Neural progenitor cell (in vitro differentiated cells): ENCODE results near the gene CLEC18C.
"Not testable (repeated sequence)": the region's sequence is repeated elsewhere in the genome, so short reads cannot be mapped to it uniquely, and the experiment has no call there.

Experiments
- CTCF ChIP-seq: fragments of 200-600 bp; sonication (generic); IDR thresholded peaks from 2 replicates; pipeline ENCODE4 v1.5.1; 2017; ENCODE audit warnings: antibody characterized with exemption, mild to moderate bottlenecking
- EZH2 ChIP-seq: fragments of 200-600 bp; sonication (generic); IDR thresholded peaks from 2 replicates; pipeline ENCODE4 v1.6.1; 2017; ENCODE audit warnings: antibody characterized with exemption, mild to moderate bottlenecking, moderate library complexity
- EZH2phosphoT487 ChIP-seq: fragments of 200-600 bp; sonication (generic); IDR thresholded peaks from 2 replicates; pipeline ENCODE4 v1.6.1; 2017; ENCODE audit warnings: antibody characterized with exemption

GRCh38 chr16:70204668-70205405 is 31.2 kb downstream of the CLEC18C start:
- TF ChIP-seq CTCF, EZH2phosphoT487, EZH2: not testable (repeated sequence)
